Measurements from ENCODE around the gene IBA57.

IBA57 gene

GRCh38 chr1:228197555-228198147 is 32.0 kb downstream of the IBA57 start:
- no peak for DNase-seq

- DNase-seq = no peak
Observed at GRCh38 chr1:228198977-228199590, 33.5 kb downstream of the IBA57 start.

GRCh38 chr1:228204958-228205357 is 39.4 kb downstream of the IBA57 start:
- no peak for DNase-seq

- no peak for DNase-seq
Observed at GRCh38 chr1:228205526-228206436, 40.2 kb downstream of the IBA57 start.

- no peak for DNase-seq
Observed at GRCh38 chr1:228206582-228207351, 41.2 kb downstream of the IBA57 start.

- DNase-seq = no peak
Observed at GRCh38 chr1:228207381-228207810, 41.8 kb downstream of the IBA57 start.

GRCh38 chr1:228207851-228208821 is 42.5 kb downstream of the IBA57 start, which contains the start of gene OBSCN:
Gene OBSCN (plus strand): TSS chr1:228208044. CDS start chr1:228211784, 3,740 bp downstream.
- DNase-seq = no peak

GRCh38 chr1:228208831-228209551 is 43.4 kb downstream of the IBA57 start:
- DNase-seq = no peak

- no peak for DNase-seq
Observed at GRCh38 chr1:228209657-228210056, 44.1 kb downstream of the IBA57 start.

GRCh38 chr1:228210076-228210651 is 44.6 kb downstream of the IBA57 start:
- DNase-seq = no peak

- no peak for DNase-seq
Observed at GRCh38 chr1:228210712-228211530, 45.3 kb downstream of the IBA57 start.

GRCh38 chr1:228211531-228212414 is 46.2 kb downstream of the IBA57 start:
- no peak for DNase-seq

- no peak for DNase-seq
Observed at GRCh38 chr1:228212415-228212965, 46.9 kb downstream of the IBA57 start.

GRCh38 chr1:228212966-228213844 is 47.6 kb downstream of the IBA57 start:
- peak; percentile 93 for DNase-seq

- DNase-seq = no peak
Observed at GRCh38 chr1:228213917-228214808, 48.6 kb downstream of the IBA57 start.
